GM12801 (cell line): ENCODE data around the gene GGACT.

Experiments
- TF ChIP-seq, protein P1 (sequence below): IDR thresholded peaks from one replicate; pipeline ENCODE4 v1.5.1; 2011; ENCODE audit warnings: control low read depth; ENCODE audit not compliant: insufficient read length; ENCODE audit errors: extremely low read depth

GGACT gene

DNA sequence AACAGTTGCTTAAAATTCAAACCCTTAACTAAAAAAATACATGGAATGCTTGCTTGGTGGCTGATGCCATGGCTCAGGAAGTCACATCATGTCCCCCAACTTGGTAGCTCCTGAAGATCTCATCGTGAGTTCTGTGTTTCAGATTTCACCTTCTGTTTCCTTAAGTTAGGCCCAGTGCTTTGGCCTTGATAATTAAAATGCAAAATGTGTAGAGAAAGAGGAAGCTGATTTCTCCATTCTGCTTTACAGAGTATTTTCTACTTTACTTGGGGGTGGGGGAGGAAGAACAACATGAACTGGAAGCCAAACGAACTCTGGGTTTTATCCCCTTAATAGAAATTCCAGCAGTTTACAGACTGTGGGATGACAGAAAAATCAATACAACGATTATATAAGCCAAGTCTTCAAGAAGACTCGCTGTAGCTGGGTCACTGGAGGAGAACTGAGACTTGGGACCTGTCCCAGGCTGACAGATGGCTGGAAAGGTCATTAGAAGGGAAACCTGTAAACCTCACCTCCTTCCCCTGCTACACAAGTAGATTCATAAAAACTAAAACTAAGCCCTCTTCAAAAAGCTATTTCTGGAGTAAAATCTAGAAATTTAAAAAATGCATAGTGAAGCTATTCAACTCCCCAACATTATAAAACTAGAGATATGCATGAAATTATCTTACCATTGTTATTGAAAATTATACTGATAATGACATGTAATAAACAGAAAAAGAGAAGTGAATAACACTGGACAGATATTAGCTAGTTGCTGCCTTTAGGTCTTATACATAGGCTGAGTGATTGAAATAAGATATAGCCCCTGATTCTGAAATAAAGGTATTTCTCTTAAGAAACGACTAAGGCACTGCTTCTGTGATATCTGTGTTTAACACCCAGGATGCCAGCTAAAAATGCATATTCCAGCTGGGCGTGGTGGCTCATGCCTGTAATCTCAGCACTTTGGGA, 22.1 kb upstream of the GGACT start:
- TF ChIP-seq, protein P1, sequence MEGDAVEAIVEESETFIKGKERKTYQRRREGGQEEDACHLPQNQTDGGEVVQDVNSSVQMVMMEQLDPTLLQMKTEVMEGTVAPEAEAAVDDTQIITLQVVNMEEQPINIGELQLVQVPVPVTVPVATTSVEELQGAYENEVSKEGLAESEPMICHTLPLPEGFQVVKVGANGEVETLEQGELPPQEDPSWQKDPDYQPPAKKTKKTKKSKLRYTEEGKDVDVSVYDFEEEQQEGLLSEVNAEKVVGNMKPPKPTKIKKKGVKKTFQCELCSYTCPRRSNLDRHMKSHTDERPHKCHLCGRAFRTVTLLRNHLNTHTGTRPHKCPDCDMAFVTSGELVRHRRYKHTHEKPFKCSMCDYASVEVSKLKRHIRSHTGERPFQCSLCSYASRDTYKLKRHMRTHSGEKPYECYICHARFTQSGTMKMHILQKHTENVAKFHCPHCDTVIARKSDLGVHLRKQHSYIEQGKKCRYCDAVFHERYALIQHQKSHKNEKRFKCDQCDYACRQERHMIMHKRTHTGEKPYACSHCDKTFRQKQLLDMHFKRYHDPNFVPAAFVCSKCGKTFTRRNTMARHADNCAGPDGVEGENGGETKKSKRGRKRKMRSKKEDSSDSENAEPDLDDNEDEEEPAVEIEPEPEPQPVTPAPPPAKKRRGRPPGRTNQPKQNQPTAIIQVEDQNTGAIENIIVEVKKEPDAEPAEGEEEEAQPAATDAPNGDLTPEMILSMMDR = no peak

DNA sequence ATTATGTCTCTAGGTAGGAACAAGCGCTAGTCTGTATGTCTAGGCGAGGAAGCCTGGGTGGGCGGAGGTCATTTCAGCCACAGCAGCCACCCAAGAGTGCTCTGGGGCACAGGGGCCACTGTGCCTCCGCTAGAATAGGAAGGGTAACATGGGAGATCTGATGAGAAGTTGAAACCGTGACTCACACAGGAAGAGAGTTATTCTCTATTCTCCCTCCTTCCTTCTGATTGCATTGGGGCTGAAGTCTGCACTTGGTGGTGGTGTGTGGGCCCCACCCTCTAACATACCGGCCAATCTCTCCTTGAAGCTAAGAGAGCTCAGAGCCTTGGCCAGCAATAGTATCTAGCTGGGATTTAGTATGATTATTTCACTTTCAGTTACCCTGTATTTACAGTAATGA, 20.3 kb upstream of the GGACT start:
- TF ChIP-seq, protein P1 = no peak

DNA sequence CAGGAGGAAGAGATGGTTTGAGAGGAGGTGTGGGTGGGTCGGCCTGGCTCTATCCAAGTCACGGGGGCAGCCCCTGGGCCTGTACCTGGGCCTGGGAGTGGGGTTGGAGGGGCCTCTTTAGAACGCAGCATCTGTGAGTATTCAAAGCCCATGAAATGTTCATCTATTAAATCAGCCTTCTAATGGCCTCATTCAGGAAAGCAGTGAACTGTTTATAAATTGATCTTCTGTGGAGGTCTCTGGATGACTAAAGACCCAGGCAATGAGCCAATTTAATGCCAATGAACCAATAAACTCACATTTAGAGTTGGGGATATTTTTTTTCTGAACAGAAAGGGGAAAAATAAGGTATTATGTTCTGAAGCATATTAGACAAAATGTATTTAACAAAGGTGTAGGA, 19.9 kb upstream of the GGACT start:
- TF ChIP-seq, protein P1 = no peak

DNA sequence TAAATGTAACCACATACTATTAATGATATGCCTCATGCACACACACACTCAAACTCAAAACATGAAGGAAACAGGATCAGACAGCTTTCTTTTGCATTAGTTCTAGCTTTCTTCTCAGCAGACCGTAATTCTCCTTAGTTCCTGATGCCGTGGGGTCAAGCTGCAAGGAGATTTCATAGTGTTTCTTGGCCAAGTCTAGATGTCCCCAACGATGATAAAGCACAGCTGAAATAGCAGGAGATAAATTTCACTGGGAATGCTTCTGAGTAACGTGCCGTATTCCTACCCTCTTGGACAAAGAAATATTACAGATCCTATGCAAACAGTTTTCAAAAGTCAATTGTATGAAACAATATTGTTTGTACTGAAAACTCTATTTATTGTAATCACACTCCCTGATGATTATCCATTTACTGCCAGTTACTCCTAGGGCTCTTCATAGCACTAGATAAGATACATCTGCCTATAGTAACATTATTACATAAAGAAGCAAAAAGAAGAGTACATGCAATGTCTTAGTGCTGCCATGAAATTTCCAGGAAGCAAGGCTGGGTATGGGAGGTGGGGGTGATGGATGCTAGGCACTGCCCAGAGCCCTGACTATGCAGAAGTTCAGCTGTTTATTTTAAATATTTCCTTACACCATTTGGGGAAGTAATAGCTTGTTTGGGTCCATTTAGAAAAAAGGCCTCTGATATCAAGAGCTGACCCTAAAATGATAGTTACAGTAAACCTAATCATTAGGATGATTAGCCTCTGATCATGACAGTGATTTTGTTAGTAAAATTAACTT, 16.5 kb upstream of the GGACT start:
- TF ChIP-seq, protein P1 = no peak

DNA sequence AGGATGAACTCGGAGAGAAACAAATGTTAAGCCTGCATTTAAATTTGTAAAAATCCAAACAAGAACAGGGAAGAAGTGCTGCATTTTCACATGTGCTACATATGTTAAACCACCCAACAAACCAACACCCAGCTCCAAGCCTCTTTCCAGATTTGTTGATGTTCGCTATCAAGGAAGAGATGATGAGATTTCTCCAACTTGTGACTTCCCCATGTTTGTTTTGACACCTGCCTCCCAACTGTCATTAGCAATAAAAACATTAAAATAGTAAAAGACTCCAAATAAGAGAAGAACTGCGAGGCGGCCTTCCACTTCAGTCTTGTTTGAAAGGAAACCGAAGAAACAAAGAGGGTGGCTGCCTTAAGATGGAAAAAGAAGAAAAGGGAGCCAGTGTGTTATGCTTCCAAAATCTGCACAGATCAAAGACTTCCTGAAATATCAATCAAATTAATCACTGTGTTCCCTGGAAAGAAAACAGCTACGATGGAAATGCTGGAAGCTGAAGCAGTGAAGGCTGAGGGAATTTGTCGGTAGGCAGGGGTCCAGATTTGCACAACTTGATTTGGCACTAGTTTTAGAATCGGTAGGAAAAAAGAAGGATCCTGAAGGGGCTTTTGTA, 14.0 kb upstream of the GGACT start:
- TF ChIP-seq, protein P1 = no peak

DNA sequence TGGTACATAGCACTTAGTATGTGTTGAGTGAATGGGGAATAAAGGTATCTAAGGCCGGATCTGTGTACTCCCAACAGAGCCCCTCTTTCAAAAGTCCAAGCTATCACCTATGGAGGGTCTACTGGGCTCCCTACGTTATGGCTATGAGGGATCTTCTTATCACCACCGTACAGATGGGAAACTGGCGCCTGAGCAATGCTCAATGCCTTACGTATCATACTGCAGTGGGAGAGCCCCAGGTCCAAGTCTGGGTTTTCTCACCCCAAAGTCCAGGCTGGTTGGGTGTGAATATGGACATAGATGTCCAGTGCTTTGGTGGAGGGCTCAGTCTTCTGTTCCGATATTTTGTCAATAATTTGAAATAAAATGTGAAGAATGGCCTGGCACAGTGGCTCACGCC, 13.1 kb upstream of the GGACT start:
- TF ChIP-seq, protein P1 = no peak

DNA sequence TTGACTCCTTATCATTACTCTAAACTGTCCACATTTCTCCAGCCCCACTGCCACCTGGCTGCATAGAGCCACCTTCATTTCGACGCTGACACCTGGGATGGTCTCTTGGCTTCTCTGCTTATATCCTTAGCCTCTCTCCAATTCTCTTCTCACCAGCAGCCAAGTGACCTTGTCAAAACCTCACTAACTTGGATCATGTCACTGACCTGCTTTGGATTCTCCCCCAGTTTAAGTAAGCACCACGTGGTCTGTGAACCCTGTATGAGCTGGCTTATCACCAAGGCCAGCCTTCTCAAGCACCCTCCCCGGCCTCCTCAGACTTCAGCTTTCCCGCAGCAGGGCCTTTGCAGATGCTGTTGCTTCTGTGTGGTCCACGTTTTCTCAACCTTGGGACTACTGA, 12.3 kb upstream of the GGACT start:
- TF ChIP-seq, protein P1 = no peak
